HEK293 (cell line): Measurements from ENCODE around the gene ZYG11B.
A peak's percentile ranks its signal among the peaks of the same experiment; 100 is the strongest.

ENCODE experiments used
- BCL11A ChIP-seq: fragments of 450-650 bp; formaldehyde crosslinking; IDR thresholded peaks from 2 replicates; pipeline ENCODE4 v1.5.1; 2016; ENCODE audit warnings: low read depth, missing biosample characterization, missing genetic modification characterization
- CTCF ChIP-seq: fragments of 450-650 bp; formaldehyde crosslinking; IDR thresholded peaks from 2 replicates; pipeline ENCODE4 v1.5.1; 2016; ENCODE audit warnings: missing biosample characterization, missing genetic modification characterization
- KLF9 ChIP-seq: fragments of 450-650 bp; formaldehyde crosslinking; IDR thresholded peaks from 2 replicates; pipeline ENCODE4 v1.5.1; 2016; ENCODE audit warnings: missing biosample characterization, missing genetic modification characterization, low read depth
- PBX3 ChIP-seq: sonication (generic); formaldehyde crosslinking; IDR thresholded peaks from 2 replicates; pipeline ENCODE4 v1.8.1; 2022; ENCODE audit warnings: mild to moderate bottlenecking, moderate library complexity, missing genetic modification reagents
- PRDM10 ChIP-seq: fragments of 450-650 bp; formaldehyde crosslinking; IDR thresholded peaks from 2 replicates; pipeline ENCODE4 v1.5.1; 2016; ENCODE audit warnings: missing biosample characterization, missing genetic modification characterization
- RBAK ChIP-seq: fragments of 450-650 bp; formaldehyde crosslinking; IDR thresholded peaks from 2 replicates; pipeline ENCODE4 v1.5.1; 2016; ENCODE audit warnings: missing biosample characterization, missing genetic modification characterization
- SALL2 ChIP-seq: fragments of 450-650 bp; formaldehyde crosslinking; IDR thresholded peaks from 2 replicates; pipeline ENCODE4 v1.5.0; 2017; ENCODE audit warnings: missing biosample characterization, mild to moderate bottlenecking, missing genetic modification characterization, borderline replicate concordance
- SP7 ChIP-seq: fragments of 450-650 bp; formaldehyde crosslinking; IDR thresholded peaks from 2 replicates; pipeline ENCODE4 v1.5.1; 2016; ENCODE audit warnings: missing biosample characterization, missing genetic modification characterization
- ZFP37 ChIP-seq: fragments of 450-650 bp; formaldehyde crosslinking; IDR thresholded peaks from 2 replicates; pipeline ENCODE4 v1.5.1; 2016; ENCODE audit warnings: missing biosample characterization, missing genetic modification characterization
- ZIC2 ChIP-seq: fragments of 450-650 bp; formaldehyde crosslinking; IDR thresholded peaks from 2 replicates; pipeline ENCODE4 v1.5.1; 2016; ENCODE audit warnings: missing biosample characterization, missing genetic modification characterization
- ZNF132 ChIP-seq: fragments of 450-650 bp; formaldehyde crosslinking; IDR thresholded peaks from 2 replicates; pipeline ENCODE4 v1.5.1; 2017; ENCODE audit warnings: missing biosample characterization, missing genetic modification characterization, borderline replicate concordance
- ZNF146 ChIP-seq: fragments of 450-650 bp; formaldehyde crosslinking; IDR thresholded peaks from 2 replicates; pipeline ENCODE4 v1.5.1; 2016; ENCODE audit warnings: missing biosample characterization, missing genetic modification characterization
- ZNF174 ChIP-seq: fragments of 450-650 bp; formaldehyde crosslinking; IDR thresholded peaks from 2 replicates; pipeline ENCODE4 v1.5.0; 2017; ENCODE audit warnings: missing biosample characterization, mild to moderate bottlenecking, missing genetic modification characterization
- ZNF175 ChIP-seq: fragments of 450-650 bp; formaldehyde crosslinking; IDR thresholded peaks from 2 replicates; pipeline ENCODE4 v1.5.1; 2016; ENCODE audit warnings: missing biosample characterization, missing genetic modification characterization
- ZNF391 ChIP-seq: fragments of 450-650 bp; formaldehyde crosslinking; IDR thresholded peaks from 2 replicates; pipeline ENCODE4 v1.5.1; 2016; ENCODE audit warnings: low read depth, missing biosample characterization, missing genetic modification characterization, borderline replicate concordance
- ZNF426 ChIP-seq: fragments of 450-650 bp; formaldehyde crosslinking; IDR thresholded peaks from 2 replicates; pipeline ENCODE4 v1.5.1; 2017; ENCODE audit warnings: missing biosample characterization, missing genetic modification characterization, mild to moderate bottlenecking, inconsistent platforms, moderate library complexity
- ZNF473 ChIP-seq: fragments of 450-650 bp; formaldehyde crosslinking; IDR thresholded peaks from 2 replicates; pipeline ENCODE4 v1.5.1; 2017; ENCODE audit warnings: missing biosample characterization, missing genetic modification characterization
- ZNF48 ChIP-seq: fragments of 450-650 bp; formaldehyde crosslinking; IDR thresholded peaks from 2 replicates; pipeline ENCODE4 v1.5.1; 2016; ENCODE audit warnings: missing biosample characterization, missing genetic modification characterization
- ZNF544 ChIP-seq: fragments of 450-650 bp; formaldehyde crosslinking; IDR thresholded peaks from 2 replicates; pipeline ENCODE4 v1.5.0; 2017; ENCODE audit warnings: missing biosample characterization, missing genetic modification characterization
- ZNF624 ChIP-seq: fragments of 450-650 bp; formaldehyde crosslinking; IDR thresholded peaks from 2 replicates; pipeline ENCODE4 v1.5.1; 2017; ENCODE audit warnings: missing biosample characterization, missing genetic modification characterization
- ZNF629 ChIP-seq: fragments of 450-650 bp; formaldehyde crosslinking; IDR thresholded peaks from 2 replicates; pipeline ENCODE4 v1.5.1; 2017; ENCODE audit warnings: missing biosample characterization, missing genetic modification characterization
- ZNF785 ChIP-seq: fragments of 450-650 bp; formaldehyde crosslinking; IDR thresholded peaks from 2 replicates; pipeline ENCODE4 v1.5.1; 2016; ENCODE audit warnings: missing biosample characterization, missing genetic modification characterization
- ZSCAN23 ChIP-seq: fragments of 450-650 bp; formaldehyde crosslinking; IDR thresholded peaks from 2 replicates; pipeline ENCODE4 v1.5.1; 2016; ENCODE audit warnings: missing biosample characterization, missing genetic modification characterization
- TF ChIP-seq, protein P1 (sequence below): fragments of 450-650 bp; formaldehyde crosslinking; IDR thresholded peaks from 2 replicates; pipeline ENCODE4 v1.5.1; 2016; ENCODE audit warnings: missing biosample characterization, missing genetic modification characterization, borderline replicate concordance
- TF ChIP-seq, protein P2 (sequence below): fragments of 450-650 bp; formaldehyde crosslinking; IDR thresholded peaks from 2 replicates; pipeline ENCODE4 v1.5.1; 2016; ENCODE audit warnings: missing biosample characterization, missing genetic modification characterization

The ZYG11B gene

GRCh38 chr1:52842643-52843310, 116.5 kb downstream of the ZYG11B start, which contains the start of gene ZYG11A (continued):
- TF ChIP-seq ZNF426 (tag by site-specific recombination) (no peak), ZNF48 (tag by site-specific recombination) (no peak), ZNF132 (no peak), ZIC2 (0 out of 2 replicates have a peak, but pooled peaks have one; percentile 20), ZNF544 (no peak), ZSCAN23 (tag by site-specific recombination) (no peak), BCL11A (tag by site-specific recombination) (no peak), ZNF624 (tag by site-specific recombination) (no peak), ZFP37 (tag by site-specific recombination) (peak; percentile 40; the same call in 1 of the 2 replicates), ZNF174 (tag by site-specific recombination) (no peak), ZNF146 (tag by site-specific recombination) (no peak; the same call in 1 of the 2 replicates), ZNF175 (tag by site-specific recombination) (no peak), ZNF391 (tag by site-specific recombination) (no peak), RBAK (no peak), ZNF785 (tag by site-specific recombination) (no peak), ZNF473 (no peak), PRDM10 (tag by site-specific recombination) (peak; percentile 65), SP7 (peak; percentile 83), SALL2 (no peak), PBX3 (CRISPR knock-in tag) (peak; percentile 86), KLF9 (peak; percentile 85), ZNF629 (tag by site-specific recombination) (no peak), CTCF (peak; percentile 70)
- TF ChIP-seq, protein P1, sequence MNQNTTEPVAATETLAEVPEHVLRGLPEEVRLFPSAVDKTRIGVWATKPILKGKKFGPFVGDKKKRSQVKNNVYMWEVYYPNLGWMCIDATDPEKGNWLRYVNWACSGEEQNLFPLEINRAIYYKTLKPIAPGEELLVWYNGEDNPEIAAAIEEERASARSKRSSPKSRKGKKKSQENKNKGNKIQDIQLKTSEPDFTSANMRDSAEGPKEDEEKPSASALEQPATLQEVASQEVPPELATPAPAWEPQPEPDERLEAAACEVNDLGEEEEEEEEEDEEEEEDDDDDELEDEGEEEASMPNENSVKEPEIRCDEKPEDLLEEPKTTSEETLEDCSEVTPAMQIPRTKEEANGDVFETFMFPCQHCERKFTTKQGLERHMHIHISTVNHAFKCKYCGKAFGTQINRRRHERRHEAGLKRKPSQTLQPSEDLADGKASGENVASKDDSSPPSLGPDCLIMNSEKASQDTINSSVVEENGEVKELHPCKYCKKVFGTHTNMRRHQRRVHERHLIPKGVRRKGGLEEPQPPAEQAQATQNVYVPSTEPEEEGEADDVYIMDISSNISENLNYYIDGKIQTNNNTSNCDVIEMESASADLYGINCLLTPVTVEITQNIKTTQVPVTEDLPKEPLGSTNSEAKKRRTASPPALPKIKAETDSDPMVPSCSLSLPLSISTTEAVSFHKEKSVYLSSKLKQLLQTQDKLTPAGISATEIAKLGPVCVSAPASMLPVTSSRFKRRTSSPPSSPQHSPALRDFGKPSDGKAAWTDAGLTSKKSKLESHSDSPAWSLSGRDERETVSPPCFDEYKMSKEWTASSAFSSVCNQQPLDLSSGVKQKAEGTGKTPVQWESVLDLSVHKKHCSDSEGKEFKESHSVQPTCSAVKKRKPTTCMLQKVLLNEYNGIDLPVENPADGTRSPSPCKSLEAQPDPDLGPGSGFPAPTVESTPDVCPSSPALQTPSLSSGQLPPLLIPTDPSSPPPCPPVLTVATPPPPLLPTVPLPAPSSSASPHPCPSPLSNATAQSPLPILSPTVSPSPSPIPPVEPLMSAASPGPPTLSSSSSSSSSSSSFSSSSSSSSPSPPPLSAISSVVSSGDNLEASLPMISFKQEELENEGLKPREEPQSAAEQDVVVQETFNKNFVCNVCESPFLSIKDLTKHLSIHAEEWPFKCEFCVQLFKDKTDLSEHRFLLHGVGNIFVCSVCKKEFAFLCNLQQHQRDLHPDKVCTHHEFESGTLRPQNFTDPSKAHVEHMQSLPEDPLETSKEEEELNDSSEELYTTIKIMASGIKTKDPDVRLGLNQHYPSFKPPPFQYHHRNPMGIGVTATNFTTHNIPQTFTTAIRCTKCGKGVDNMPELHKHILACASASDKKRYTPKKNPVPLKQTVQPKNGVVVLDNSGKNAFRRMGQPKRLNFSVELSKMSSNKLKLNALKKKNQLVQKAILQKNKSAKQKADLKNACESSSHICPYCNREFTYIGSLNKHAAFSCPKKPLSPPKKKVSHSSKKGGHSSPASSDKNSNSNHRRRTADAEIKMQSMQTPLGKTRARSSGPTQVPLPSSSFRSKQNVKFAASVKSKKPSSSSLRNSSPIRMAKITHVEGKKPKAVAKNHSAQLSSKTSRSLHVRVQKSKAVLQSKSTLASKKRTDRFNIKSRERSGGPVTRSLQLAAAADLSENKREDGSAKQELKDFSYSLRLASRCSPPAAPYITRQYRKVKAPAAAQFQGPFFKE (tag by site-specific recombination) = no peak
- TF ChIP-seq, protein P2, sequence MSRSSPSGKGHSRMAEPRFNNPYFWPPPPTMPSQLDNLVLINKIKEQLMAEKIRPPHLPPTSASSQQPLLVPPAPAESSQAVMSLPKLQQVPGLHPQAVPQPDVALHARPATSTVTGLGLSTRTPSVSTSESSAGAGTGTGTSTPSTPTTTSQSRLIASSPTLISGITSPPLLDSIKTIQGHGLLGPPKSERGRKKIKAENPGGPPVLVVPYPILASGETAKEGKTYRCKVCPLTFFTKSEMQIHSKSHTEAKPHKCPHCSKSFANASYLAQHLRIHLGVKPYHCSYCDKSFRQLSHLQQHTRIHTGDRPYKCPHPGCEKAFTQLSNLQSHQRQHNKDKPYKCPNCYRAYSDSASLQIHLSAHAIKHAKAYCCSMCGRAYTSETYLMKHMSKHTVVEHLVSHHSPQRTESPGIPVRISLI (tag by site-specific recombination) = peak; percentile 40; the same call in 1 of the 2 replicates
